ENCODE measurements around the gene CTNNAL1.
"Not testable (repeated sequence)": the region's sequence is repeated elsewhere in the genome, so short reads cannot be mapped to it uniquely, and the experiment has no call there.

Gene CTNNAL1

GRCh38 chr9:108933231-108933717 is 80.0 kb downstream of the CTNNAL1 start:
- no peak for DNase-seq (ENCODE audit: low read depth)

- DNase-seq (ENCODE audit: low read depth), result no peak
Observed at GRCh38 chr9:108928386-108928785, 84.9 kb downstream of the CTNNAL1 start.

GRCh38 chr9:108924466-108924865 is 88.8 kb downstream of the CTNNAL1 start:
- no peak for DNase-seq (ENCODE audit: low read depth)

GRCh38 chr9:108921200-108921599 is 92.1 kb downstream of the CTNNAL1 start:
- DNase-seq (ENCODE audit: low read depth), result no peak

- not testable (repeated sequence) for DNase-seq (ENCODE audit: low read depth)
Observed at GRCh38 chr9:108920401-108920800, 92.9 kb downstream of the CTNNAL1 start.

- DNase-seq (ENCODE audit: low read depth), result no peak
Observed at GRCh38 chr9:108919517-108919916, 93.8 kb downstream of the CTNNAL1 start.

- DNase-seq (ENCODE audit: low read depth), result no peak
Observed at GRCh38 chr9:108913391-108913790, 99.9 kb downstream of the CTNNAL1 start.

- DNase-seq (ENCODE audit: low read depth), result no peak
Observed at GRCh38 chr9:108911820-108912219, 101.5 kb downstream of the CTNNAL1 start.

GRCh38 chr9:108910914-108911313 is 102.4 kb downstream of the CTNNAL1 start:
- no peak for DNase-seq (ENCODE audit: low read depth)

GRCh38 chr9:108910402-108910801 is 102.9 kb downstream of the CTNNAL1 start:
- DNase-seq (ENCODE audit: low read depth), result no peak

- no peak for DNase-seq (ENCODE audit: low read depth)
Observed at GRCh38 chr9:108905494-108905893, 107.8 kb downstream of the CTNNAL1 start.

GRCh38 chr9:108904161-108904560 is 109.1 kb downstream of the CTNNAL1 start:
- no peak for DNase-seq (ENCODE audit: low read depth)

GRCh38 chr9:108903420-108904103 is 109.7 kb downstream of the CTNNAL1 start:
- DNase-seq (ENCODE audit: low read depth), result no peak

GRCh38 chr9:108900176-108900575 is 113.1 kb downstream of the CTNNAL1 start:
- no peak for DNase-seq (ENCODE audit: low read depth)

GRCh38 chr9:108899023-108899695 is 114.1 kb downstream of the CTNNAL1 start:
- DNase-seq (ENCODE audit: low read depth), result not testable (repeated sequence)

- no peak for DNase-seq (ENCODE audit: low read depth)
Observed at GRCh38 chr9:108897324-108898096, 115.8 kb downstream of the CTNNAL1 start.

GRCh38 chr9:108894225-108894997 is 118.9 kb downstream of the CTNNAL1 start:
- DNase-seq (ENCODE audit: low read depth), result no peak

Measured in T follicular helper cell (primary cell).